ENCODE results near the gene MOB3A.
"Not testable (repeated sequence)": the region's sequence is repeated elsewhere in the genome, so short reads cannot be mapped to it uniquely, and the experiment has no call there.

Gene MOB3A

DNA sequence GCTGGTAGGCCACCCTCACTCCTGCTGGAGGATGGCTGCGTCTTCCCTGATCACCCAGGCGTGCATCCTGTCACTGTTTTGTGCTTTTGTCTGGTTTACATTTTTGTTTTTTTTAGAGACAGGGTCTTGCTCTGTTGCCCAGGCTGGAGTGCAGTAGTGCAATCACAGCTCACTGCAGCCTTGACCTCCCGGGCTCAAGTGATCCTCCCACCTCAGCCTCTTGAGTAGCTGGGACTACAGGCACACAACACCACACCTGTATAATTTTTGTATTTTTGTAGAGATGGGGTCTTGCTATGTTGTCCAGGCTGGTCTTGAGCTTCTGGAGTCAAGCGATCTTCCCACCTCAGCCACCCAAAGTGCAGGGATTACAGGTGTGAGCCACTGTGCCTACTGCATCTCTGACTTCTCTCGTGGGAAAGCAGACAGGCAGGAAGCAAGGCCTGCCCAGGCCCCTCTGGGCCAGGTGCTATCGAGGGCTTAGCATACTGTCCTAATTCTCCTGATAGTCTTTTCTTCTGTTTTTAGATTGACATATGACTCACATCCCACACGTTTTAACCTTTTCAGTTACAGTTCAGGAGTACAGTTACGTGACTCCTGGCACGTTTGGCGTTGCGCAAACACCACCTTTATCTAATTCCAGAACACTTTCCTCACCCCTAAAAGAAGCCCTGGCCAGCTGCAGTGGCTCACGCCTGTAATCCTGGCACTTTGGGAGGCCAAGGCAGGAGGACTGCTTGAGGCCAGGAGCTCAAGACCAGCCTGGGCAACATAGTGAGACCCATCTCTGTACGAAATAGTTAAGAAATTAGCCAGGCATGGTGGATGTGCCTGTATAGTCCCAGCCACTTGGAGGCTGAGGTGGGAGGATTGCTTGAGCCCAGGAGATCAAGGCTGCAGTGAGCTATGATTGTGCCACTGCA is 9.2 kb downstream of the MOB3A start:
- H3K4me3 Mint-ChIP-seq: peak overlapping the region; percentile 62 to 70

DNA sequence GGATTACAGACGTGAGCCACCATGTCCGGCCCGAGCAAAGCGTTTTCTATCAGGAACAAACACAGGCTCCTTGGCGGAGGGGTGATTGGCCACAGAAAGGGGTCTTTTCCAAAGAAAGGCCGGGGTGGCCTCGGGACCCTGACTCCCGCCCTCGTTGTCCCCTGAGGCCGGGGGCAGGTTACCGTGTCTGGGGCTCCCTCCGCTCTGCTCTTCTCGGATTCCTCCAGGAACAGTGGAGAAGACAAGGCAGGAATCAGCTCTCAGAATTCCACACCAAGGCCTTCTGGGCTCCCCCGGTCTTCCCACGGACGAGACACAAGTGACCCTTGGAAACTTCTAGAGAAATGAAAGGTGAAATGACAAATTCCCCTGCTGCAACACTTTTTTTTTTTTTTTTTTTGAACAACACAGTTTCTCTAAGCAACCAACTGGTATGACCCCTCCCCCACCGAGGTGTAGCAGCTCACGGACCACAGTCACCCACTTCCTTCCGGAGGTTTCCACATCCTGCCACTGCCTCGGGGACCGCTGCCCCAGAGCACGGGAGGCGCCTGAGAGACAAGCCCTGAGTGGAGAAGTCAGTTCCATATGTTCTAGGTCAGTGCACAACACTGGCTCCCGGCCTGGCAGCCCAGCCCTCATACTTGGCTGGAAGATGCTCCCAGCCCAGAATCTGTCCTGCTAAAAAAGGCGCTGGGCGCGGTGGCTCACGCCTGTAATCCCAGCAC is 11.0 kb downstream of the MOB3A start:
- peak; percentile 91 for DNase-seq
- peak; percentile 41 to 49 for ATAC-seq (replicated peaks)
- Mint-ChIP-seq H3K36me3 (peaks cover 60 to 70% of the 10 kb centered on the region in 2 donors), H3K27ac (peak overlapping the region; percentile 100), H3K4me1 (peaks cover 66 to 94% of the 10 kb centered on the region in 2 donors), H3K4me3 (peak overlapping the region; percentile 93 to 98), H3K27me3 (no peaks in the 10 kb centered on the region), H3K9me3 (no peaks in the 10 kb centered on the region)

More for the DNA sequence above, 9.2 kb downstream of the MOB3A start:
- H3K4me1 Mint-ChIP-seq: peaks cover 63 to 89% of the 10 kb centered on the region in 2 donors
- peak; percentile 14 to 22 for ATAC-seq (replicated peaks)
- H3K27ac Mint-ChIP-seq: peak overlapping the region; percentile 97
- not testable (repeated sequence) for DNase-seq, H3K27me3 Mint-ChIP-seq, H3K9me3 Mint-ChIP-seq
- peaks cover 50 to 67% of the 10 kb centered on the region in 2 donors for H3K36me3 Mint-ChIP-seq

DNA sequence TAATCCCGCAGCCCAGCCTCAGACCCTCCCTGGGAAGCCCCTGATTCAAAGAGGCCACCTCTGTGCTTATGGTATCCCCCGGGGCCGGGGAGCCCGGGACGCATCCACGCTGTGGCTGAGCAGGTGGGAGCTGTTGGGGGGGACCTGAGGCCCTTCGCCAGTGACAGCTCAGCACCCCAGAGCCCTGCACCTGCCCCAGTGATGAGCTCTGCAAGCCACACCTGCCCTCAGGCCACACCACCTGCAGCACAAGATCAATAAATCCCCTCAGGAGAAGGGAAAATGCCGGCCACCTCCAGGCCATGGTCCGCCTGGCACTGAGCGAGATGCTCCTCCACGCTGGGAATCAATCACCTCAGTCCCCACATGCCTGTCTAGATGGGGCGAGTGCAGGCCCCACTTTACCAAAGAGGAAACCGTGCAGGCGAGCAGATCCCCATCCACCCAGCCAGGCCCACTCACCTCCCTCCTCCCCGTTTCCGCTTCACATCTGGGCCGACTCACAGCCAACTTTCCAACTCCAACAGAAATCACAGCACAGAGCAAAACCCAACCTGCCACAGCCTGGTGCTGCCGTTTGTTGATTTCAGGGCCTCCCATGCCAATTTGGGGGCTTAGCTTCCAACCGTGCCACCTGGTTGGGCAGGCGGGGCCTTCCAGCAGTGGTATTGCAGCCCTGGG is 12.8 kb downstream of the MOB3A start:
- Mint-ChIP-seq H3K27ac (peak overlapping the region; percentile 100), H3K27me3 (no peaks in the 10 kb centered on the region), H3K4me3 (peak overlapping the region; percentile 93 to 98), H3K4me1 (peaks cover 60 to 88% of the 10 kb centered on the region in 2 donors), H3K36me3 (peaks cover 70 to 82% of the 10 kb centered on the region in 2 donors), H3K9me3 (no peaks in the 10 kb centered on the region)
- ATAC-seq (replicated peaks) (peak in 1 of 2 donors; percentile 4), DNase-seq (no peak)

DNA sequence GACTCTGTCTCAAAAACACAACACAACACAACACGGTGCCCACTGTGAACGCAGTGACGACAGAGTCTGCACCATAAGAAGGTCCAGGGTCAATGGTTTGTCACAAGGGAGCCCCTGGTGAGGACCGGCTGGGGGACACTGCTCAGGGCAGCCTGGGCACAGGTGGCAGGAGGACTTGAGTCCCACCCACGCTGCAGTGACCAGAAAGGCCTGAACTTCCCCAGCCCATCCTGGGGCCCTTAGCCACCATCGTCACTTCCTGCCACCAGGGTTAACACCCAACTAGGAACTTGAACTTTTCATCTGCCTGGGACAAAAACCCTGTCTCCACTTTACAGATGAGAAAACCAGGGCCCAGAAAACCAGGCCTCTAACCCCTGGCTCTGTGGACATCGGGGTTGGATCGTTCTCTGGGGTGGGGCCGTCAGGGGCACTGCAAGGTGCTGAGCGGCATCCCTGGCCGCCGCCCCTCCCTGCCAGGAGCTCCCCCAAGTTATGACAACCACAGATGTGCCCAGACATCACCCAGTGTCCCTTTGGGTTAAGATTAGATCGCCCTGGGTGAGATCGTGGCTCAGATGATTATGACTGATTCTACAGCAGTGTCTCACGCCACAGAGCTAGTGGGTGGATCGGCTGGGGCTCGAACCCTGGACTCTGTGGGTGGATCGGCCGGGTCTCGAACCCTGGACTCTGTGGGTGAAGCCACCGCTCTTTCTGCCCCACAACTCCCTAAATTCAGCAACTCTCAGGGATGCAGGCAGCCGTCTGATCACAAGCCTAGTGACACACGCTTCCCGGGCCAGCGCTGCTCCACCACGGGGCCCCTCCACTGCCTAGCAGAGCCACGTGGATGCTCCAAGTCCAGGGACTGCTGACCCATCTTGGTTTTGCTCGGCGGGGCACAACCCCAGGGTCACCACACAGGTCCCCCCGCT is 14.0 kb downstream of the MOB3A start:
- DNase-seq (no peak), ATAC-seq (replicated peaks) (peak; percentile 8 to 13)
- H3K9me3 Mint-ChIP-seq: no peaks in the 10 kb centered on the region
- H3K4me1 Mint-ChIP-seq: peaks cover 50 to 77% of the 10 kb centered on the region in 2 donors
- H3K4me3 Mint-ChIP-seq: peak overlapping the region; percentile 93 to 98
- no peaks in the 10 kb centered on the region for H3K27me3 Mint-ChIP-seq
- H3K36me3 Mint-ChIP-seq: peaks cover 74 to 78% of the 10 kb centered on the region in 2 donors
- peak overlapping the region; percentile 100 for H3K27ac Mint-ChIP-seq

DNA sequence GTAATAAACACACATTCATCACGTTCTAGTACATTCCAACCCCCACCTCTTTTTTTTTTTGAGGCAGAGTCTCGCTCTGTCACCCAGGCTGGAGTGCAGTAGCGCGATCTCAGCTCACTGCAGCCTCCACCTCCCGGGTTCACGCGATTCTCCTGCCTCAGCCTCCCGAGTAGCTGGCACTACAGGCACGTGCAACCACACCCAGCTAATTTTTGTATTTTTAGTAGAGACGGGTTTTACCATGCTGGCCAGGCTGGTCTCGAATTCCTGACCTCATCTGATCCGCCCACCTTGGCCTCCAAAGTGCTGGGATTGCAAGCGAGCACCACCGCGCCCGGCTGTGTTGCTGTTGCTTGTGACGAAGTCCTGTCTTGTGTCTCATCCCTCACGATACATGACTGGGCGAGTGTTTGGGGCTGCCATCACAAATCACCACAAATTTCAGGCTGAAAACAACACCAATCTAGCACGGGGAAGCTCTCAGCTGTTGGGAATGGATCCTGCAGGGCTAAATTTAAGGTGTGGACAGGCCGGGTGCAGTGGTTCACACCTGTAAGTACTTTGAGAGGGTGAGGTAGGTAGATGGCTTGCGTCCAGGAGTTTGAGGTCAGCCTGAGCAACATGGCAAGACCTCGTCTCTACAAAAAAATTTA is 15.7 kb downstream of the MOB3A start:
- peaks cover 43 to 69% of the 10 kb centered on the region in 2 donors for H3K4me1 Mint-ChIP-seq

DNA sequence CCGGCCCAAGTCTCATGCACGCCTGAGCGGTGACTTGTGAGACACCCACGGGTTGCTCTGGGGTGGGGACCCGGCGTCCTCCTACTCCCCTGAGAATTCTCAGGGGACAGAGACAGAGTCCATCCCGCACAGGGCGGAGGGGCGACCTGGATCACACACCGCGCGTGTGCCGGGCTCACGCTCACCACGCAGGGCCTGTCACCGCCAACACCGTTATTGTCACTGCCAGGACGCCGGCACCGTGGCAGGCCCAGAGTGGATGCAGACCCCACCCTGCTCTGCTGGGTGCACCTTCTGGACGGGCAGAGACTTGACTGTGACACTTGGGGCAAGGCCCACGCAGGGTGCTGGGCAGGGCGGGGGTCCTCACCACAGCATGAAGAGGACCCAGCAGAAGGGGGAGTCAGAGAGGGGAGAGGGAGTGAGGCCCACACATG is 16.2 kb downstream of the MOB3A start:
- Mint-ChIP-seq H3K27me3 (no peaks in the 10 kb centered on the region), H3K36me3 (peaks cover 78 to 79% of the 10 kb centered on the region in 2 donors), H3K27ac (peak overlapping the region; percentile 89), H3K4me1 (peaks cover 41 to 69% of the 10 kb centered on the region in 2 donors), H3K4me3 (peak overlapping the region; percentile 72), H3K9me3 (no peaks in the 10 kb centered on the region)
- no peak for DNase-seq
- ATAC-seq (replicated peaks): no peak

More for the DNA sequence above, 15.7 kb downstream of the MOB3A start:
- no peaks in the 10 kb centered on the region for H3K9me3 Mint-ChIP-seq
- H3K27me3 Mint-ChIP-seq: no peaks in the 10 kb centered on the region
- peaks cover 80 to 81% of the 10 kb centered on the region in 2 donors for H3K36me3 Mint-ChIP-seq
- ATAC-seq (replicated peaks): no peak
- peak overlapping the region; percentile 72 for H3K4me3 Mint-ChIP-seq
- H3K27ac Mint-ChIP-seq: peak overlapping the region; percentile 89
- no peak for DNase-seq

DNA sequence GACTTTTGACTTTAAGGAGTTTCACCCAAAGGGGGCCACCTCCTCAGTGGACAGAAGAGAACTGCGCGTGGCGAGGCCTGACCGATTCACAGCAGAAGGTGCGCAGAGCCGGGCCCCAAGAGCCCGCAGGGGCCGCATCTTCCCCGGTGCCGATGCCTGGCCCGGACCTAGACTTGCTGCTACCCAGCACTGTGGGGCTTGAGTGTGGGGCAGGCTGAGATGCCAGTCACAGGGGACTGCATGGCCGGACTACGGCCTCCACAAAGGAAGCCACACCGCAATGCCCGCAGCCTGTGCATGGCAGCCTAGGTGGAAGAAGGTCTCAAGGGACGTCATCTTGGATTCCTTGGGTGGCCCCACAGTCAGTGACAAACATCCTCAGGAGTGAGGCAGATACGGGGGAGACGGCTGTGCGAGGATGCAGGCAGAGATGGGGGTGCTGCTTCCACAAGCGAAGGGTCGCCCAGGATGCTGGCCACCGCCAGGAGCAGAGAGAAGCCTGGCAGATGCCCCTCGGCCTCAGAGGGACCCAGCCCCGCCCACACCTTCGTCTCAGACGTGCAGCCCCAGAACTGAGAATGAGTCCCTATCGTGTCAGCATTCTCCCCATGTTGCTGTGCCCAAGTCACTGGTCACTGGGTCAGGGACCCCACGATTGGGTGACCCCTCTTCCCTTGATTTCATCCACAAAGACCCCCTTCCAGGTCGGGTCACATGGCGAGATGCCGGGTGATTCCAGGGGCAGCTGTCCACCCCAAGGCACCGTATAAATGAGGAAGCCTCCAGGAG is 16.9 kb downstream of the MOB3A start:
- Mint-ChIP-seq H3K36me3 (peaks cover 75 to 79% of the 10 kb centered on the region in 2 donors), H3K27me3 (no peaks in the 10 kb centered on the region), H3K4me3 (peak overlapping the region; percentile 72), H3K9me3 (no peaks in the 10 kb centered on the region), H3K4me1 (peaks cover 45 to 69% of the 10 kb centered on the region in 2 donors), H3K27ac (peak overlapping the region; percentile 89)
- ATAC-seq (replicated peaks): no peak
- DNase-seq: no peak

DNA sequence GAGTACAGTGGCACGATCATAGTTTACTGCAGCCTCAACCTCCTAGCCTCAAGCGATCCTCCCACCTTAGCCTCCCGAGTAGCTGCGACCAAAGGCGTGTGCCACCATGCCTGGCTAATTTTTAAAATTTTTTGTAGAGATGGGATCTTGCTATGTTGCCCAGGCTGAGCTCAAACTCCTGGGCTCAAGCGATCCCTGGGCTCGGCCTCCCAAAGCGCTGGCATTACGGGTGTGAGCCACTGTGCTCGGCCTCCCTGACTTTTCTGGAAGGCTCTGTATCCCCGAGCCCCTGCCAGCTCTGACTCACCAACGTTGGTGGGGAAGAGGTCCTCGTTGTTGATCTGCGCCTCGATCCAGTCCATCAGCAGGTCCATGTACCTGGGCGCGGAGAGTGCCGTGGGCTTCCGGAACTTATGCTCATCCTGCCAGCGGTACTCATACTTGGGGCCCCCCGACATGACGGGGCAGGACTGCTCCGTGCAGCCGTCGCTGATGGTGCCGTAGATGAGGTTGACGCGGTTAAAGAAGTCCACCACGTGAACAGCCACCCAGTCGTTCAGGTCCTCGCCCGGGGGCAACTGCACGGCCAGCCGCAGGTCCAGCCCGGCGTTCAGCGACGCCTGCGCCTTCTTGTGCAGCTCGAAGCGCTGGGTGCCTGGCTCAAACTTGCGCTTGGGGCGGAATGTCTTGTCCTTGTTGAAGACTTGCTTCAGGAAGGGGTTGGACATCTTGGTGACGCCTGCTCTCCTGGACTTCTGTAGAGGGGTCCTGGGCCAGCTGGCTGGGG is 18.1 kb downstream of the MOB3A start:
- Mint-ChIP-seq H3K27ac (peak overlapping the region; percentile 51), H3K36me3 (peaks cover 66 to 74% of the 10 kb centered on the region in 2 donors)
- no peak for ATAC-seq (replicated peaks)

DNA sequence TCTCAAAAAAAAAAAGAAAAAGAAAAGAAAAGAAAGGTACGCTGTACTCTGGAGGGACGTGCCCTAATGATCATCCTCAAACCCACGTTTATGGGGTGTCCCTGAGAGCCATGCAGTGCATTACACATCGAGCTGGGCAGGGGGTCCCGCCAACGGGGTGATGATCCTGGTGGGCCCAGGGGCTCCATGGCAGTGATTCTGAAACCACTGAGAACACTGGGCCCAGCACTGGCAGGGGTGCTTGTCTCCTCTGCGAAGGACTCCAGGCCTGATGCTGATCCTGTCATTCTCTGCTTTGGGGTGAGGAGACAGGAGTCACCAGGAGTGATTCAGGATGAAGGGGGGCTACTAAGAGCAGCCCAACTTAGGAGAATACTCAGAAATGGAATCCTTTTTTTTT is 18.7 kb downstream of the MOB3A start:
- no peaks in the 10 kb centered on the region for H3K27me3 Mint-ChIP-seq
- DNase-seq (no peak), ATAC-seq (replicated peaks) (no peak)
- peaks cover 36 to 68% of the 10 kb centered on the region in 2 donors for H3K4me1 Mint-ChIP-seq
- no peaks in the 10 kb centered on the region for H3K9me3 Mint-ChIP-seq
- peak overlapping the region; percentile 51 for H3K27ac Mint-ChIP-seq
- no peak overlapping the region for H3K4me3 Mint-ChIP-seq
- H3K36me3 Mint-ChIP-seq: peaks cover 66 to 74% of the 10 kb centered on the region in 2 donors

More for the DNA sequence above, 18.1 kb downstream of the MOB3A start:
- peaks cover 39 to 68% of the 10 kb centered on the region in 2 donors for H3K4me1 Mint-ChIP-seq
- no peaks in the 10 kb centered on the region for H3K27me3 Mint-ChIP-seq
- no peaks in the 10 kb centered on the region for H3K9me3 Mint-ChIP-seq
- no peak for DNase-seq
- no peak overlapping the region for H3K4me3 Mint-ChIP-seq

DNA sequence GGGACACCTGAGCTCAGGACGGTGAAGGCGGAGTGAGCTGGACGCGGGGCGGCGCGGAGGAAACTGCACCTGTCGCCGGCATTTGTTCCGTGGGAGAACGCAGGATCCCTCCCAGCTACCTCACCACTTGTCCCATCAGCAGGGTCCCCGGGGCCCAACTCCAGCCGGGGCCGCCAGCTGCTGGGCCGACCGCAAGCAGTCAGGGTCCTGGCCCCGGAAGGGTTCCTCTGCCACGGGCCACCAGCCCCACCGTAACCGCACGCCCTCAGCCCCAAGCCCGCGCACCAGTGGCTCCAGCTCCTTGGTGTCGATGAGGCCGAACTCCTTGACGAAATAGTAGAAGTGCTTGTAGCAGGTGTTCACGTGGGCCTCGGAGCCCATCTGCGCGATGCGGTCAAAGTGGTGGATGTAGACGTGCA is 19.6 kb downstream of the MOB3A start:
- peaks cover 69 to 72% of the 10 kb centered on the region in 2 donors for H3K36me3 Mint-ChIP-seq
- DNase-seq (no peak), ATAC-seq (replicated peaks) (peak in 1 of 2 donors; percentile 24)
- H3K4me3 Mint-ChIP-seq: no peak overlapping the region
- peak overlapping the region; percentile 47 for H3K27ac Mint-ChIP-seq
- peaks cover 34 to 64% of the 10 kb centered on the region in 2 donors for H3K4me1 Mint-ChIP-seq
- no peaks in the 10 kb centered on the region for H3K27me3 Mint-ChIP-seq
- H3K9me3 Mint-ChIP-seq: no peaks in the 10 kb centered on the region

DNA sequence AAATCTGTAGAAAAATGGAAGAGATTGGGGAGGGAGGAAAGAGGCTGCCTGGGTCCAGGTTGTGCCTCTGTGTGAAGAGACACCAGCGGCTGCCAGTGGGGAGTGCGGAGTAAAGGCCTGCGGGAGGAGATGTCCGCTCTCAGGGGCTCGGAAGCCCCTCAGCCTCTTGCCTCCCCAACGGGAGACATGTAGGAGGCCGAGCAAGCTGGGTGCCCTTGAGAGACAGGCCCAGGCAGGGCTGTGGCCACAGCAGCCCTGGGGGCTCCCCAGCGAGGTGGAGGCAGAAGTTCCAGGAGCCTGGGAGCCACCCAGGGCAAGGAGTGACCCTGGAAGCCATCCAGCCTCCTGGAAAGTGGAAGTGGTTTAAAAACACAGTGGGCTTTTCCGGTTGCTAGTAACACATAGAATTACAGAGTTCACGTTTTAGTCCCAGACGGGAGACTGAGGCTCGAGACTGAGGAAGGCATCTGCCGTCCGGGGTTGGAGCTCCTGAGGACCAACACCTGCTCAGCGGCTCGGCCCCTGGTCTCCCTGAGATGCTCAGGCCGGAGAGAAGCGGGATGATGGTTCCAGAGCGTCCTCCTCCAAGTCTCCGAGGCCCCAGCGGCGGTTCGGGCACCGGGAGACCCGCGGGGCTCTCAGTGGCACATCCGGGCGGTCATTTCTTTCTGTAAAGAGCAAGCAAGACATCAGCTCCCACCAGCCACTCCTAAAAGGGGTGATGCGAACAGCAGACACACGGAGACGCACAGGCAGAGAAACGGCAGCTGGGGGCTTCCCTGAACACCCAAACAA is 23.2 kb downstream of the MOB3A start:
- no peaks in the 10 kb centered on the region for H3K27me3 Mint-ChIP-seq
- H3K36me3 Mint-ChIP-seq: peaks cover 49 to 66% of the 10 kb centered on the region in 2 donors
- DNase-seq (no peak), ATAC-seq (replicated peaks) (no peak)
- no peaks in the 10 kb centered on the region for H3K9me3 Mint-ChIP-seq
- H3K27ac Mint-ChIP-seq: peak overlapping the region; percentile 86
- peak overlapping the region in 1 of 2 donors; percentile 13 for H3K4me3 Mint-ChIP-seq
- H3K4me1 Mint-ChIP-seq: peaks cover 28 to 72% of the 10 kb centered on the region in 2 donors

All from stimulated activated naive B cell treated with anti-CD40 and anti-IgM and Interleukin-4, amounts not matched to agents 10 μg/mL and 1 μg/mL and 100 μg/mL, for 72 hours (primary cell).